GM21737 (cell line): ENCODE results near the gene CD24.
"Not testable (repeated sequence)": the region's sequence is repeated elsewhere in the genome, so short reads cannot be mapped to it uniquely, and the experiment has no call there.

Source experiments
- ATAC-seq: cut with Tn5 transposase; IDR thresholded peaks from one replicate; pipeline ENCODE4 v1.9.1; 2021; ENCODE audit warnings: mild to moderate bottlenecking, moderate library complexity; ENCODE audit not compliant: unreplicated experiment

The CD24 gene

DNA sequence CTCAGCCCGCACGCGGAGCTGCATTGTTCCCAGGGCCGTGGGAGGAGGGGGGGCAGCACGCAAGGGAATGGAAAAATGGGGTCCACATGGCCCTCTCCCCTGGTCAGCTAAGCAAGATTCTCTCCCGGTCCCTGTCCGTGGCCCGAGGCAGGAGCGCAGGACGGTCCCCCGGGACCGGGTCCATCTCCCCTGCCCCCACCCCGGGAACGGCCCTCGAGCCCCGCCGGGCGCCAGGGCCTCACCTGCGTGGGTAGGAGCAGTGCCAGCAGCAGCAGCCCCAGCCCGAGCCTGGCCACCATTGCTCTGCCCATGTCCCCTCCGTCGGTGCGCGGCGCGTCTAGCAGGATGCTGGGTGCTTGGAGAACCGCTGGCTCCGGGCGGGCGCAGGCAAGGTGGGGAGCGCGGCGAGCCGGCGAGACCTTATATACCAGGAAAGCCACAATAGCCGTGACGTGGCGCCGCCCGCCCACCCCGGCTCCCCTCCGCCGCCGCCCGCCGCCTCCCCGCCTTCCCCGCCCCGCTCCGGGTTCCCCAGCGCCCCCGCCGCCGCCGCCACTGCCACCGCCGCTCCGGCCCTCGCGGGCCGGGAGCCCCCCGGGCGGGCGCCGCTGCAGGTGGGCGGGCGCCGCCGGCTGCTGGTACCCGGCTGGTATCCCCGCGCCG is at the start of gene CD24:
TSS of gene CD24 (minus strand) at position 394 of the 663 bp plus-strand sequence. CDS start at position 311, 83 bp downstream.
- ATAC-seq = no peak

DNA sequence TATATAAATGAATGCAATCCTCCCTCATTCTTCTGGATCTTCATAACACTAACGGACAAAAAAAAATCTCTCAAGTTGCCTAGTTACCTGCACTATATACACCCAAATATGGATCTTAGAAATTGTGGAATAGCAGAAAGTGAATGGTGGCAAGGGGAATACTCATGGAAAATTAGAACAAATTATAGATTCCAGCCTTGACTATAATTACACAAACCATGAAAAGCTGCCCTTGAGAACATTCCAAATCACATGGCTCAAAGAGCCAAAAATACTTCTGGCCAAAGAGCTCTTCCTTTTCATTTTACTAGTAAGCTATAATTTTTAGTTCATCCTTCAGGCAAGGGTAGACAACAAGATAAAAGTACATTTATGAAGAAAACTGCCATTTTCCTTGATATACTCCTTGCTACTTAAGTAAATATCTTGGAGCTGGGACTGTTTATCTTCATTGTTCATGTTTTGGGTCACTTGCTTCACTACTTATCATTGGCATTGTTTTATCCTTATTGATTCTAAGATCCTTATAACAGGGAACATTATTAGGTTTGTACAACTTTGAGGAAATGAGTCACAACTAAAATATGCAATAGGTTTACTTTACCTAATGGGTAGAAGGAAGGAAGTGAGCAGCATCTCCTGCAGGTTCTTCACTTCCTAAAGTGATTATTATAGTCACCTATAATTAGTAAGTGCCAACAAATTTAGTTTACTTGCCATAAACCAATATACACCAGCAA is 47.1 kb upstream of the CD24 start:
- ATAC-seq = no peak

DNA sequence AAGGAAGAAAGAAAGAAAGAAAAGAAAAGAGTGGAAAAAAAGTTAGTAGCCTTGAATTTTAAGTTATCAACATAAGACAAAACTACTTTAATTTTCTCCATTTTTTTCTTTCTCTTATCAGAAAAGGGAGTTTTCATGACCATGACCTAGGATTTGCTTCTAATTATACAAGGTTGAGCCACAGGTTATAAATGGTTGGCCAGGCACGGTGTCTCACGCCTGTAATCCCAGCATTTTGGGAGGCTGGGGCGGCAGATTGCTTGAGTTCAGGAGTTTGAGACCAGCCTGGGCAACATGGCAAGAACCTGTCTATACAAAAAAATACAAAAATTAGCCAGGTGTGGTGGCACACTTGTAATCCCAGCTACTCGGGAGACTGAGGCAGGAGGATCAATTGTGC is 45.7 kb upstream of the CD24 start:
- no peak for ATAC-seq

- ATAC-seq = not testable (repeated sequence)
These were observed 45.1 kb upstream of the CD24 start for GRCh38 chr6:107019628-107020027.

DNA sequence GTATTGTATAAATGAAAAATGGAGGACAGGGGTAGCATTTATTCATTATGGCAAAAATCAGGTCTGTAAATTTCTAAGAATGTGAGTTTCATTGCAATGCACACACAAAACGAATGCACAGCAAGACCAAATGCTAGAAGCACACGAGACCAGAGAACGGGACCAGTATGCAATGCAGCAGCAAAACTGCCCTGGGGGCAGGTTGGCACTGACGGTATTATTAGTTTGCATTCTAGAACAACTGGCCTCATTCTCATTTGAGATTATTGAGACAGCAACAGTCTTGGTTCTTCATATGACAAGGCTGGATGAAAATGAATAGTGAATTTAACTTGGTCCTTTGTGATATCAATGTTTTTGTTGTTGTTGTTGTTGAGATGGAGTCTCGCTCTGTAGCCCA is 44.5 kb upstream of the CD24 start:
- ATAC-seq = no peak

GRCh38 chr6:107009499-107009898 is 35.0 kb upstream of the CD24 start:
- ATAC-seq = no peak

DNA sequence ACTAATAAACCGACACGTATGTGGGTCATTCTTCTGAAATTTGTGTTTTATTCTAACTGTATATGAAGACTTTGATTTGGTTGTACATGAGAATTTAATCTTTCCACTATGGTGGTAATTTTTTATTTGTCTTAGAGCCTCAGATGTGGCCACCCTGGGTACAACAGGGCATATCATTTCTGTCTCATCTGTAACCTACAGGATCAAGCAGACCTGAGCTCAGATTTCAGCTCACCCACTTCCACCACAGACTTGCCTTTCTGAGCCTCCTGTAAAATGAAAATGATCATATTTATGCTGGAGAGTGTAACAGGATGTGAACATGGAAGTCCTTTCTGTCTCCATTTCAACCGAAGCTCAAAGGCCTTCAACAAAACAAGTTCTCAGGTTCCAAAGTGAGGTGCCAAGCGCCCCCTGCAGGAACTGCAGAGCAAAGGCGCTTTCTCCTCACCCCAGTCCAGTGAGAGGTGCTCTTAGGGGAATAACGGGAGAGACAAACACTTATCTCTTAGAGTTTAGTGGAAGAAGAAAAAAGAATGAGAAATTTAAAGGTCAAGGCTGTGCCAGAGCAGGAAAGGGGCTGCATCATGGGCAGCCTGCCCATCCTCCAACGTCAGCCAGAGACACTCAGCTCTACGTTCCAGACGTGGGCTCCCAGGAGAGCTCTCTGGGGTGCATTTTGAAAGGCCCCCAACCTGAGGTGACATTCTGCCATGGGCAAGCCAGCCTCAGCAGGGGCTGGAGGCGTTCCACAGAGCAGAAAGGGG is 23.0 kb upstream of the CD24 start:
- no peak for ATAC-seq

DNA sequence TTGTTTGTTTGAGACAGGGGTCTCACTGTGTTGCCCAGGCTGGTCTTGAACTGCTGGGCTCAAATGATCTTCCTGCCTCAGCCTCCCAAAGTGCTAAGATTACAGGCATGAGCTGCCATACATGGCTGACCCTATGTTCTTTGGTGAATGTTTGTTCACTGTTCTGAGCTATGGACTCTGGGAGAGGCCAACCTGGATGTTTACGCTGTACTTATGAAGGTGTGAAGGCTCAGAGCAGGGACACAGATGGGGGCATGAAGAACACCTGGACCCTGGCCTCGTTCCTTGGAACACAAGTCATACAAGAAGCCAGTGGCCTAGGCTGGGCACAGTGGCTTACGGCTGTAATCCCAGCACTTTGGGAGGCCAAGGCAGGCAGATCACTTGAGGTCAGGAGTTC is 21.1 kb upstream of the CD24 start:
- no peak for ATAC-seq

DNA sequence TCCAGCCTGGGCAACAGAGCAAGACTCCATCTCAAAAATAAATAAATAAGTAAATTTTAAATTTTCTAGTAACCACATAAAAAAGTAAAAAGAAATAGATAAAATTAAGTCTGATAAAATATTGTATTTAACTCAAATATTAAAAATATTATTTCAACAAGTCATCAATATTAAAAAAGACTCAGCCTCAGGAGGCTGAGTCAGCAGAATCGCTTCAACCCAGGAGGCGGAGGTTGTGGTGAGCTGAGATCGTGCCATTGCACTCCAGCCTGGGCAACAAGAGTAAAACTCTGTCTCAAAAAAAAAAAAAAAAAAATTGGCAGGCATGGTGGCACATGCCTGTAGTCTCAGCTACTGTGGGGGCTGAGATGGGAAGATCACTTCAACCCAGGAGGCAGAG is 15.2 kb upstream of the CD24 start:
- not testable (repeated sequence) for ATAC-seq

DNA sequence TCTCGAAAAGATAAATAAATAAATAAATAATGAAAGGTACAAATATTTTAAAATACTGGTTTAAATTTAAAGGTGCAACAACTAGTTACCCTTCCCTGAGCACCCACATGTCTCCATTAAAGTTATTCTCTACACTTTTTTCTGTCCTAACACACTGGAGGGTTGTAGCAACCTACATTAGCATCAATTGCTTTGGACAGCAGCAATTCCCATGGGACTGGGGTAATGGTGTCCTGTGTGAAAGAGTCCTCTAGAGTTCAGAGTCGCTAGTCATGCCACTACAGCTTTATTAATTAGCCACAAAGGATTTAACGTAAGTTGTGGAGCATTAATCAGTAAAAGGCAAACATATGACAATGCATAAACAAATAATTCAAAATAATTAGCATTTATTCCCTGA is 14.1 kb upstream of the CD24 start:
- no peak for ATAC-seq

DNA sequence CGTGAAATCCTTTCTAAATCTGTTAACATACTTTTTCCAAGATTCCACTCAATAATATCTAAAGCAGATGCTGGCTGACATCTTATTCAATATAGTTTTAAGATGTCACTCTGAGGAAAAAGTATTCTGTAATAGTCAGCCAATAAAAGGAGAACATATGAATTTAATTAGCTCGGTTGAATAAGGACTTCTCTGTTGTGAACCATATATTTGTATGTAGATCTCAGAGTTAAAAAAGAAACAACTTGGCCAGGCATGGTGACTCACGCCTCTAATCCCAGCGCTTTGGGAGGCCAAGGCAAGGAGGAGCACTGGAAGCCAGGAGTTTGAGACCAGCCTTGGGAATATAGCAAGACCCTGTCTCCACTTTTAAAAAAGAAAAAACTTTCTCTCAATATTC is 7.4 kb upstream of the CD24 start:
- no peak for ATAC-seq

- ATAC-seq = no peak
These were observed 6.4 kb upstream of the CD24 start for GRCh38 chr6:106980926-106981325.

DNA sequence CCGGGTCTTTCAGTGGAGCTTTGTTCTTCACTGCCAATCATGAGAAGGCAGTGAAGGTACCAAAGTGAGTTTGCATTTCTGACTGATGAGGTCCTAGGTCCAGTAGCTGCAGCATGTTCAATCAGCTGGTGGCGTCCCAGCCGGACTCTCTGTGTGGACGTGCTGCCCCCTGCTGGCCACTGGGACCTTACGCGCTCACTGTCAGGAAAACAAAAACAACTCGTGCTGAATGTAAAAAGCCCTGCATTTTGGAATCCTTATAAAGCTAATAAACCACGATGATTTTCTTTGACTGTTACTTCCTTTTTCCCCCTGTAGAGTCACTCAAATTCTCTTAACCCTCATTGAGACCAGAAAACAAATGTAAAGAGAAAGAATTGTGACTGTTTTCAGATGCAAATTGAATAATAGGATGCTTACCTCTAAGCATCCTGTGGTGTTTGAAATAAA is 4.9 kb upstream of the CD24 start:
- ATAC-seq = no peak

DNA sequence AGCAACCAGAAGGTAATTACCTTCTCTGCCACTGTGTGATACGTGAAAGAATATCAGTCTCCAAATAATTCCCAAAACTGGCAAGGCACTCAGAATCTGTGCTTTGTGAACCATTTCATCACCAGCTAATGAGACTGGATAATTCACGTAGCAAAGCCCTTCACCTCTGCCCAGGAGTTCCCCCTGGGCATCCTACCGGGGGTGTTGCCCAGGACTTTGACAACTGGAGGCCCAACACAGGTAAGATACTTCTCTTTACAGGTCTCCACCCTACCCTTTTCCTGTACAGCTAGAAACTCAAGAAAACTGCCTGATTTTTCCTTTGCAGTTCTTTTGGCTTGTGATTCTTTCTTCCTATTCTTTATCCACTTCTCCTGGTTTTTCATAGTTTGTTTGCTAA is 2.7 kb upstream of the CD24 start:
- ATAC-seq = no peak

DNA sequence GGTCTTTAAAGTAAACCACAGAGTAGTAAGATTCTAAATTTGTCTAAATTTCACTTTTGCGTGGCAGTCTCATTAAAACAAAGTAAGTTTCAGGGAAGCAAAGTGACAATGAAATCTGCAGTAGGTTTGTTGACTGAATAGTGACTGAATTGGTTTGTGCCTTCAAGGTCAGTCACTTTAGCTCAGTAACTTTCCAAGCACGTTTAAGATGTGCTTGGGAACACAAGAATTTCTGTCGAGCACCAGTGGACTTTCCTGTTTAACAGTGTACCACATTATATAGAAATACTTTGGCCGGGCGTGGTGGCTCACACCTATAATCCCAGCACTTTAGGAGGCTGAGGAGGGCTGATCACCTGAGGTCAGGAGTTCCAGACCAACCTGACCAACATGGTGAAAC is 1.7 kb upstream of the CD24 start:
- no peak for ATAC-seq

- ATAC-seq = no peak
These were observed 1.2 kb upstream of the CD24 start for GRCh38 chr6:106975738-106976064.

DNA sequence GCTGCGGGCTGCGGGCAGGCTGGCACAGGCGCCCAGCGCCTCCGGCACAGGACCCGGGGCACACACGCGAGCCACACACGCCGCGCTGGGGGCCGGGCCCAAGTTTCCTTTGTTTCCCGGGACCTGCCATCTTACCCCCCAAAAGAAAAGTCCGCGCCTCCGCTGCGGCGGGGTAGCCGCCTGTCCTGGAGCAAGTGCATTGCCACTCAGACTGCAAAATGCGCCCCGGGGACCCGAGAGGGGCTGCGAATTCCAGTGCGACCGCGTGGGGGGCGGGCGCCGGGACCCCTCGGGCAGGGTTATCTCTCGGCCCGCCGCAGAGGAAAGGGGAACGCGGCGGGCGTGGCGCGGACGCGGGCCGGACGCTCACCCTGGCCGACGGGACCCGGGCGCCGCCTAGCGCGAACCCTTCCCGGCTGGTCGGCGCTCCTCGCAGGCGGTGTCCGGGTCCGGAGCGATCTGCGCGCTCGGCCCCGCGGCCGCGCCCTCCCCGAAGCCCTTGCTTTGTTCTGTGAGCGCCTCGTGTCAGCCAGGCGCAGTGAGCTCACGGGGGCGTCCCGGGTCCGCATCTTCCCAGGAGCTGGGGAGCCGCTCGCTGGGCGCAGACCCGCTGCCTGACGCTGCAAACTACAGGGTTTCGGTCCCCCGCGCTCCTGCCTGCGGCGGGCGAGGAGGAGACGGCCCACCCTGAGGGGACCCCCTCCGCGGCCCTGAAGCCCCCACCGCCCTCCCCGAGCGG is 639 bp upstream of the CD24 start:
- ATAC-seq = peak; percentile 61

GRCh38 chr6:106973836-106974335 is 643 bp downstream of the CD24 start:
- no peak for ATAC-seq

- ATAC-seq = no peak
These were observed 1.3 kb downstream of the CD24 start for GRCh38 chr6:106973018-106973835.

GRCh38 chr6:106972500-106972899 is 2.0 kb downstream of the CD24 start:
- ATAC-seq = no peak
